GM23338 (cell line): ENCODE data around the gene ICAM4. TPM values are rescaled to one million over a fixed set of nuclear protein-coding genes. Genes with fewer than 3 reads are reported as not detected.

ENCODE experiments used
- ATAC-seq: fragments of 200-7000 bp; cut with Tn5 transposase; 3 replicates; pipeline ENCODE4 v1.9.1; 2020
- DNase-seq: peaks from one replicate; pipeline ENCODE4 v3.0.0-alpha.2; 2015; ENCODE audit warnings: low spot score
- H2AFZ ChIP-seq: fragments of 200-600 bp; sonication (generic); 2 replicates; pipeline ENCODE4 v1.8.0; 2016; ENCODE audit warnings: antibody characterized with exemption, mild to moderate bottlenecking, moderate library complexity
- H3F3A ChIP-seq: fragments of 200-600 bp; sonication (generic); replicated peaks from 2 replicates; pipeline ENCODE4 v1.8.0; 2017; ENCODE audit warnings: antibody characterized with exemption, mixed run types, low read depth
- H3K27ac ChIP-seq: fragments of 200-600 bp; sonication (generic); 2 replicates; pipeline ENCODE4 v1.6.1; 2016; ENCODE audit warnings: low read depth
- H3K27me3 ChIP-seq: fragments of 200-600 bp; sonication (generic); 2 replicates; pipeline ENCODE4 v1.8.0; 2016; ENCODE audit warnings: mild to moderate bottlenecking, mixed run types, moderate library complexity; ENCODE audit not compliant: insufficient read depth
- H3K36me3 ChIP-seq: fragments of 200-600 bp; sonication (generic); 2 replicates; pipeline ENCODE4 v1.8.0; 2016; ENCODE audit warnings: mild to moderate bottlenecking; ENCODE audit not compliant: insufficient read depth
- H3K4me1 ChIP-seq: fragments of 200-600 bp; sonication (generic); 2 replicates; pipeline ENCODE4 v1.8.0; 2016; ENCODE audit warnings: mild to moderate bottlenecking, moderate library complexity; ENCODE audit not compliant: insufficient read depth
- H3K4me2 ChIP-seq: fragments of 200-600 bp; sonication (generic); 2 replicates; pipeline ENCODE4 v1.7.1; 2017; ENCODE audit warnings: mixed run types
- H3K4me3 ChIP-seq: fragments of 200-600 bp; sonication (generic); 2 replicates; pipeline ENCODE4 v1.6.1; 2016; ENCODE audit warnings: mixed run types
- H3K79me2 ChIP-seq: fragments of 200-600 bp; sonication (generic); replicated peaks from 2 replicates; pipeline ENCODE4 v1.8.0; 2017; ENCODE audit warnings: mild to moderate bottlenecking; ENCODE audit not compliant: insufficient read depth
- H3K9me2 ChIP-seq: fragments of 200-600 bp; sonication (generic); 2 replicates; pipeline ENCODE4 v1.8.0; 2017; ENCODE audit not compliant: insufficient read depth
- H4K20me1 ChIP-seq: fragments of 200-600 bp; sonication (generic); replicated peaks from 2 replicates; pipeline ENCODE4 v1.8.0; 2017; ENCODE audit warnings: mild to moderate bottlenecking; ENCODE audit not compliant: insufficient read depth
- H3K27ac Mint-ChIP-seq: 2 replicates; pipeline ENCODE4 v1.8.0; 2020; ENCODE audit warnings: inconsistent platforms, mild to moderate bottlenecking, moderate library complexity, mixed read lengths
- H3K27me3 Mint-ChIP-seq: 3 replicates; pipeline ENCODE4 v1.8.0; 2022; ENCODE audit warnings: low read depth, mild to moderate bottlenecking, moderate library complexity, mixed read lengths, inconsistent platforms; ENCODE audit not compliant: insufficient read depth, poor library complexity
- H3K36me3 Mint-ChIP-seq: 3 replicates; pipeline ENCODE4 v1.8.0; 2021; ENCODE audit warnings: low read depth, mild to moderate bottlenecking, inconsistent platforms, moderate library complexity, mixed read lengths
- H3K4me1 Mint-ChIP-seq: 3 replicates; pipeline ENCODE4 v1.8.0; 2020; ENCODE audit warnings: mild to moderate bottlenecking, inconsistent platforms, mixed read lengths
- H3K4me3 Mint-ChIP-seq: 3 replicates; pipeline ENCODE4 v1.8.0; 2021; ENCODE audit warnings: moderate library complexity, mild to moderate bottlenecking, inconsistent platforms, mixed read lengths
- H3K9me3 Mint-ChIP-seq: 3 replicates; pipeline ENCODE4 v1.8.0; 2020; ENCODE audit warnings: moderate library complexity, mild to moderate bottlenecking, inconsistent platforms, mixed read lengths
- CTCF ChIP-seq, 2 experiments: fragments of 200-600 bp in 1 of 2; sonication (generic) in 1 of 2; conservative IDR thresholded peaks; 2 replicates each; pipeline versions ENCODE4 v1.5.1 to v1.6.1; 2016 to 2017; ENCODE audit warnings: antibody characterized with exemption in 2 of 2, low read depth in 2 of 2, mild to moderate bottlenecking in 2 of 2, moderate library complexity in 1 of 2
- EZH2phosphoT487 ChIP-seq: fragments of 200-600 bp; sonication (generic); IDR thresholded peaks from one replicate; pipeline ENCODE4 v1.8.1; 2018; ENCODE audit warnings: antibody characterized with exemption; ENCODE audit not compliant: unreplicated experiment
- NANOG ChIP-seq: IDR thresholded peaks from 2 replicates; pipeline ENCODE4 v1.6.1; 2016; ENCODE audit warnings: antibody characterized with exemption, borderline replicate concordance
- STAT1 ChIP-seq: IDR thresholded peaks from one replicate; pipeline ENCODE4 v1.6.1; 2016; ENCODE audit warnings: antibody characterized with exemption; ENCODE audit not compliant: unreplicated experiment
- ZNF114 ChIP-seq: fragments of 250-450 bp; sonication (Bioruptor Pico); IDR thresholded peaks from 2 replicates; pipeline ENCODE4 v1.5.0; 2020; ENCODE audit warnings: mild to moderate bottlenecking, moderate library complexity
- ZNF331 ChIP-seq: fragments of 250-450 bp; sonication (Bioruptor Pico); IDR thresholded peaks from 2 replicates; pipeline ENCODE4 v1.5.0; 2020; ENCODE audit warnings: low read depth, mild to moderate bottlenecking, moderate library complexity
- ZNF462 ChIP-seq: fragments of 250-450 bp; sonication (Bioruptor Pico); IDR thresholded peaks from 2 replicates; pipeline ENCODE4 v1.5.0; 2020; ENCODE audit warnings: mild to moderate bottlenecking, moderate library complexity
- polyA plus RNA-seq: library from polyadenylated mRNA; unstranded; fragments of >200 nt; fragmentation: Nextera tagmentation; extraction: Ambion mirVana; gene quantifications from 2 replicates; pipeline ENCODE4 v1.2.1, GENCODE V29; 2016
- total RNA-seq: library from RNA; depleted of rRNA; stranded (reverse); fragments of >200 nt; shearing (Covaris generic); gene quantifications from 2 replicates; pipeline ENCODE4 v1.2.3, GENCODE V29; 2014

The ICAM4 gene
- total and polyA plus RNA-seq, 2 experiments from 2014 or later: 0.81 to 1.0 TPM

- TF ChIP-seq ZNF462 (CRISPR knock-in tag) (no peak), ZNF331 (no peak), NANOG (no peak), ZNF114 (CRISPR knock-in tag) (no peak), STAT1 (no peak), EZH2phosphoT487 (no peak)
Measured at GRCh38 chr19:10255358-10255757, 31.4 kb upstream of the ICAM4 start (continued).

GRCh38 chr19:10256551-10256950 is 30.2 kb upstream of the ICAM4 start:
- Histone ChIP-seq H3K4me1 (no peaks in the 10 kb centered on the region), H3K4me3 (no peak overlapping the region), H3K27me3 (no peaks in the 10 kb centered on the region), H3K4me2 (no peak overlapping the region), H3K9me2 (no peaks in the 10 kb centered on the region), H2AFZ (no peak overlapping the region), H4K20me1 (peaks cover 6% of the 10 kb centered on the region; the same call in 1 of the 2 replicates), H3K79me2 (peaks cover 11% of the 10 kb centered on the region), H3K27ac (no peak overlapping the region), H3F3A (peaks cover 3% of the 10 kb centered on the region), H3K36me3 (peaks cover 10% of the 10 kb centered on the region)
- peaks cover 4% of the 10 kb centered on the region for H3K4me1 Mint-ChIP-seq
- H3K9me3 Mint-ChIP-seq: peaks cover 2% of the 10 kb centered on the region; the same call in 2 of the 3 replicates
- H3K4me3 Mint-ChIP-seq: no peak overlapping the region
- DNase-seq (no peak), ATAC-seq (no peak)
- peaks cover 51% of the 10 kb centered on the region for H3K36me3 Mint-ChIP-seq
- no peak overlapping the region for H3K27ac Mint-ChIP-seq
- H3K27me3 Mint-ChIP-seq: peaks cover 8% of the 10 kb centered on the region
- TF ChIP-seq ZNF462 (CRISPR knock-in tag) (no peak), ZNF114 (CRISPR knock-in tag) (no peak), NANOG (no peak), CTCF (conservative IDR thresholded peaks at IDR 0.05; ENCODE audit: low read depth in 2 of 2) (no peak)
